ENCODE data around the gene TTC23.

TTC23 gene

DNA sequence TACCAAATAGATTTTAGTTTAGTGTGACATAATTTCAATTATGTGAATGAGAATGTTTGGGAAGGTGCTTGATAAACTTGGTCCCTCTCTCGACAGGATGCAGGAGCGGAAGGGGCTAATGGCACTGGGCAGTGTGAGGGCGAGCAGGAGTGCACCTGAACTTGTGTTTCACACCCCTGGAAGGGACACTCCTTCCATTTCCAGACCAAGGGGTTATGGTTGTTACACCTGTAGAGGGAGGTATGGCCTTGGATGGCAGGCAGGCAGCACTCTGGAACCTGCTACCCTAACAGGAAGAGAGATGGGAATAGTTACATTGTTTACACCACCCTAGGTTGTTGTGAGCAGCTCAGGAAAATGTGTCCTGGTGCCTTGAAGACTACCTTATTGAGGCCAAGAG lies 122.5 kb downstream of the TTC23 start:
- TF ChIP-seq, protein P1, sequence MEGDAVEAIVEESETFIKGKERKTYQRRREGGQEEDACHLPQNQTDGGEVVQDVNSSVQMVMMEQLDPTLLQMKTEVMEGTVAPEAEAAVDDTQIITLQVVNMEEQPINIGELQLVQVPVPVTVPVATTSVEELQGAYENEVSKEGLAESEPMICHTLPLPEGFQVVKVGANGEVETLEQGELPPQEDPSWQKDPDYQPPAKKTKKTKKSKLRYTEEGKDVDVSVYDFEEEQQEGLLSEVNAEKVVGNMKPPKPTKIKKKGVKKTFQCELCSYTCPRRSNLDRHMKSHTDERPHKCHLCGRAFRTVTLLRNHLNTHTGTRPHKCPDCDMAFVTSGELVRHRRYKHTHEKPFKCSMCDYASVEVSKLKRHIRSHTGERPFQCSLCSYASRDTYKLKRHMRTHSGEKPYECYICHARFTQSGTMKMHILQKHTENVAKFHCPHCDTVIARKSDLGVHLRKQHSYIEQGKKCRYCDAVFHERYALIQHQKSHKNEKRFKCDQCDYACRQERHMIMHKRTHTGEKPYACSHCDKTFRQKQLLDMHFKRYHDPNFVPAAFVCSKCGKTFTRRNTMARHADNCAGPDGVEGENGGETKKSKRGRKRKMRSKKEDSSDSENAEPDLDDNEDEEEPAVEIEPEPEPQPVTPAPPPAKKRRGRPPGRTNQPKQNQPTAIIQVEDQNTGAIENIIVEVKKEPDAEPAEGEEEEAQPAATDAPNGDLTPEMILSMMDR (IDR thresholded peaks at IDR 0.05; ENCODE audit: insufficient read depth, low read depth, low read length, missing control alignments), result no peak
- no peak overlapping the region for H3K4me3 ChIP-seq (ENCODE audit: low read depth, low read length)
- DNase-seq (ENCODE audit: low read depth), result no peak

DNA sequence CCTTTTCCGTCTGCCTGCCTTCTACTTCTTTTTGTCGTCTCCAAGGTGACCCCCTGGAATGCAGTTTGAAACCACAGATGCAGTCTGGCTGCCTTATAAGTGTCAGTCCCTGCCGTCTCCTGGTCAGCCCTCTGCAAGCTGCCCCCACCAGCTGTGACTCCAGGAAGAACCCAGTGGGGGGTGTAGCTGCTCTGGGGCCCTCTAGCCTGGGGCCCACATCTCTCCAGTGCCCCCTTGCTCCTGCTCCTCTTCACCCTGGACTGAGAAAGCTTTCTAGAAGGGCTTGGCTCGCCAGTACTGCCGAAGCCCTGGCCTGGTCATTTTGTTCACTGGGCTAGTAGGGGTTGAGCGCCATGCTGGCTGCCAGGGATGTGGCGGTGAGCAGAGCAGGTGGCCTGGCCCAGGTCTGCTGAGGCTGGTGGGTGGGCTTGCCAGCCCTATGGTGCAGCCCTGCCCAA lies 123.2 kb downstream of the TTC23 start:
- H3K4me3 ChIP-seq (ENCODE audit: low read depth, low read length), result no peak overlapping the region
- TF ChIP-seq, protein P1 (IDR thresholded peaks at IDR 0.05; ENCODE audit: insufficient read depth, low read depth, low read length, missing control alignments), result no peak
- no peak for DNase-seq (ENCODE audit: low read depth)

DNA sequence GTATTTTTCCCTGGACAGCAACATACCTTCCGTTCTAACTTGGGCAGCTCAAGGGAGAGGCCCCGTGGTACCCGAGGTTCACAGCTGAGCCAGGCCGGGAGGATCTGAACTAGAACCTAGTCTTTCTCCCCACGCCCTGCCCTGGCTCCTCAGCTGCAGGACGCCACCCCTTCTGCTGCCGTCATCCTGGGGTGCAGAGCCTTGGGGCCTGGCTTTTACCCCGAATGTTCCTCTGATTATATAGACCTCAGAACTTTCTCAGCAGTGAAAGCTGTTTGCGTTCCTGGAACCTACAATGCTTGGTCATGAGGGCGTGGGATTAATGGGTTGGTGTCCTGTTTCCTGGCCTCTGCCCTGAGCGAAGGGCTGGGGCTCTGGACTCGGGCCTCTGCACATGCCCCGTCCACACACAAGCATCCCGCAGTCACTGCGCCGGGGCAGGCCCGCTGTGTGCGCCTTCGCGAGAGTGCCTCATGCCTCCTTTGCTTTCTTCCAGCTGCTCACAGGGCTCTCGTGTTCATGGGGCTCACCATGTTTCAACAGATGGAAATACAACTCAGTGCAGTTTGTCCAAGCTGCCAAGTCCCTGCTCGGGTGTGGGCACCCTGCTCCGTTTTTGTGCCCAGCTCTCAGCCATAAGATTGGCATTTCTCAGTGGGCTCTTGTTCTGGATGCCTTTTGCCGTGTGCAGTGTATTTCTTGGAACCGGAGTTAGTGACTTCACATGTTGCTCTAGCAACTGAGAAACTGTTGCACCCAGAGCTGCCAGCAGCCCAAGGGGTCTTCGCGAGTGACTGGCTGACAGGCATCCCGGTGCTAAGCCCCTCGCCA lies 124.1 kb downstream of the TTC23 start:
- H3K4me3 ChIP-seq (ENCODE audit: low read depth, low read length), result no peak overlapping the region
- TF ChIP-seq, protein P1 (IDR thresholded peaks at IDR 0.05; ENCODE audit: insufficient read depth, low read depth, low read length, missing control alignments), result no peak
- no peak for DNase-seq (ENCODE audit: low read depth)

DNA sequence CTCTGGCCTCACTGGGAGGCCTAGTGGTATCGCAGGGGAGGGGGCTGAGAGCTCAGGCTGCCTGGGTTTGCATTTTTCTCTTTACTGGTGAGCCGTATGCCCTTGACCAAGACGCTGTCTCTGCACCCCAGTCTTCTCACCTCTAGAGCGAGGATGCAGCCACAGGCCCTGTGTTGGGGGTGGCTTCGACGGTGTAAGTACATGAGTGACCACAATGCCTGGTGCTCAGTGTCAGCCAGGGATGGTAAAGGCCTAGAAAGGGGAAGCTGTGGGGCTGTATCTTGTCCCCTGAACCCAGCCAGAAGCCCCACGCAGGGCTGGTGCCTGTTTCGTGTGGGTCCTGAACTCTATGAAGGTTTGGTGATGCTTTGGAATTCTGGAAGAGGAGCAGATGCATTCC lies 124.7 kb downstream of the TTC23 start:
- TF ChIP-seq, protein P1 (IDR thresholded peaks at IDR 0.05; ENCODE audit: insufficient read depth, low read depth, low read length, missing control alignments), result no peak
- H3K4me3 ChIP-seq (ENCODE audit: low read depth, low read length), result no peak overlapping the region
- no peak for DNase-seq (ENCODE audit: low read depth)

DNA sequence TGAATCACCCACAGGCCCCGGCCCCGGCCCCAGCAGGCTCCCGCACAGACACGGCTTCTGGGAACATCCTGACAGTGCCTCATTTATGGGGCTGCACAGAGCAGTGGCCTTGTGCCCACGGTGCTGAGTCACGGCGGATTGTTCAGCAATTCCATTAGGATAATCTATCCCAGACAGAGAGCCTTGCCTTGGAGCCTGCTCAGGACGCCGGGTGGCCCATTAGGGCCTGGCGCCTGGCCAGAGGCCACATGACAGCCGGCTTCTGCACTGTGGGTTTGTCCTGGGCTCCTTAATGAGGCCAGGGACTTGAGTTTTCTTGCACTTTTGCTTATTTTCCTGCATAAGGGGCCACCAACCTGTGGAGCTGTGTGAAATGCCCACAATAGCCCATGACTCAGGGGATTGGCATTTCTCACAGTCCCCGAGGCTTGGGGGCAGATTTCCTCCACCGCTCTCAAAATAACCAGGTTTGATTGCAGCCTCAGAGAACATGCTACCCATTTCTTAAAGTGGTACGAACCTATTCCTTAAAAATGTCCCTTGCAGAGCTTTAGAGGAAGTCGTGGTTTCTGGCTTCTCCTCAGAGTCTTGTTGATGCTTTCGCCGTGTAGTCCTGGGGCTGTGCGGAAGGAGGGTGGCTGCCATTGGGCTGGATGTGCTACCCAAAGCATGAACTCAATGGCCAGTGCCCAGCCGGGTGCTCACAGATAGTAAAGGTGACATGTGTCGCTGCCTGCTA lies 125.5 kb downstream of the TTC23 start:
- no peak for DNase-seq (ENCODE audit: low read depth)
- H3K4me3 ChIP-seq (ENCODE audit: low read depth, low read length), result no peak overlapping the region
- TF ChIP-seq, protein P1 (IDR thresholded peaks at IDR 0.05; ENCODE audit: insufficient read depth, low read depth, low read length, missing control alignments), result no peak

DNA sequence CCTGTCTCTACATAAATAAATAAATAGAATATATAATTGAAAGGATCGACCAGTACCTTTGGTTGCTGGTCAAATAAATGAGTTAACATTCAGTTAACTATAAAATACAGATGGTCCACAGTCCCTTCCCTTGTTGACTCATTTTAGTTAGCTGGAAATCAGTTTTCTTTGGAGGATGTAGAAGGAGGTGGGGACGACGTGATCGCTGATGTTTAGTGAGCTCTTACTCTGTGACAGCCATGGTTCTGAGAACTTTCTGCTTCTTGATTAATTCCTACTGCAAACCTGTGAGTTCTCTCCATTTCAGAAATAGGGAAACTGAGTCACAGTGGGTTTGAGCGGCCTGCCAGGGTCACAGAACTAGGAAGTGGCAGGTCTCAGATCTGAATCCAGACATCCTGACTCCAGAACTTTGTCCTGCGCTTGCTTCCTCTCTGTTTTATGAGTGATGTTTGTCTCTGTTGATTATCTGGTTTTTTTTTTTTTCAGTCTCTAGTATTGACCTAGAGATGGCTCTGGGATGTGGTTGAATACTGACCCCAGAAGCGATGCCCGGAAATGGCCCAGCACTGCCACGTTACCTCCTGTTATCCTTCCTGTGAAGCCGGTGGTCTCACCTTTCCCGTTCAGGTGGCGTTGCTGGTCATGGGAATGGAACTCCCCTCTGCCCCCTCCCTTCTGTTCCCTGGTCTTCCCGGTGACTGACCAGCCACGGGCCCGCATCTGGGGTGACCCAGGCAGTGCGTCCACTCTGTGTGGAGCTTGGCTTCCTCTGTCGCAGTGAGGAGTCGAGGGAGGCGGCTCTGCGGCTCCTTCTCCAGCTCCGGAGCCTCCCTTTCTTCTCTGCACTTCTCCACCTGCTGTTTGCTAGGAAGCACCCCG lies 126.3 kb downstream of the TTC23 start:
- no peak overlapping the region for H3K4me3 ChIP-seq (ENCODE audit: low read depth, low read length)
- DNase-seq (ENCODE audit: low read depth), result no peak
- TF ChIP-seq, protein P1 (IDR thresholded peaks at IDR 0.05; ENCODE audit: insufficient read depth, low read depth, low read length, missing control alignments), result no peak

Measured in GM12865 (cell line).